T-helper 17 cell (primary cell): Measurements from ENCODE around the gene BCAS3. TPM values are rescaled to one million over a fixed set of nuclear protein-coding genes. Genes with fewer than 3 reads are reported as not detected.
"Not testable (repeated sequence)": the region's sequence is repeated elsewhere in the genome, so short reads cannot be mapped to it uniquely, and the experiment has no call there.

Source experiments
- ATAC-seq: fragments of 150-1000 bp; cut with Tn5 transposase; 2 replicates; pipeline ENCODE4 v1.10.0; 2021; ENCODE audit warnings: mild to moderate bottlenecking, moderate library complexity
- DNase-seq, 3 donors: peaks; one replicate each; pipeline versions ENCODE4 v3.0.0 to v3.0.0-alpha.2; 2020 to 2021
- H3K9me3 ChIP-seq: one replicate; pipeline ENCODE4 v1.7.0; 2013; ENCODE audit warnings: low read length, mild to moderate bottlenecking; ENCODE audit not compliant: control insufficient read depth, poor library complexity, severe bottlenecking
- H3K27ac Mint-ChIP-seq: one replicate; pipeline ENCODE4 v1.8.0; 2022; ENCODE audit warnings: mild to moderate bottlenecking, moderate library complexity, mixed read lengths
- H3K27me3 Mint-ChIP-seq: one replicate; pipeline ENCODE4 v1.8.0; 2022; ENCODE audit warnings: mixed read lengths
- H3K36me3 Mint-ChIP-seq: one replicate; pipeline ENCODE4 v1.8.0; 2022; ENCODE audit warnings: low read depth, mixed read lengths
- H3K4me1 Mint-ChIP-seq: one replicate; pipeline ENCODE4 v1.8.0; 2022; ENCODE audit warnings: mild to moderate bottlenecking, mixed read lengths
- H3K4me3 Mint-ChIP-seq: one replicate; pipeline ENCODE4 v1.8.0; 2022; ENCODE audit warnings: mild to moderate bottlenecking, moderate library complexity, mixed read lengths
- total RNA-seq, 4 donors: library from RNA in 2 of 4; stranded (reverse) in 2 of 4; gene quantifications; one replicate each; pipeline ENCODE4 v1.2.3 and lab custom pipeline; 2022 to 2026

BCAS3 gene
- total RNA-seq, 2 donors from 2014 or later: 39.0 to 50.0 TPM

- peaks cover 30% of the 10 kb centered on the region for H3K4me1 Mint-ChIP-seq
- no peaks in the 10 kb centered on the region for H3K9me3 ChIP-seq
- no peak for DNase-seq
- peak; percentile 50 for ATAC-seq
- H3K4me3 Mint-ChIP-seq: peak overlapping the region; percentile 69
- H3K27me3 Mint-ChIP-seq: no peaks in the 10 kb centered on the region
- H3K27ac Mint-ChIP-seq: peak overlapping the region; percentile 60
- H3K36me3 Mint-ChIP-seq: peaks cover 13% of the 10 kb centered on the region
These were observed 25.0 kb upstream of the BCAS3 start for GRCh38 chr17:60652454-60653247.

- peak overlapping the region; percentile 60 for H3K27ac Mint-ChIP-seq
- no peak for ATAC-seq
- no peaks in the 10 kb centered on the region for H3K27me3 Mint-ChIP-seq
- H3K36me3 Mint-ChIP-seq: peaks cover 13% of the 10 kb centered on the region
- no peak overlapping the region for H3K4me3 Mint-ChIP-seq
- DNase-seq: no peak
- H3K9me3 ChIP-seq: no peaks in the 10 kb centered on the region
- peaks cover 30% of the 10 kb centered on the region for H3K4me1 Mint-ChIP-seq
These were observed 24.1 kb upstream of the BCAS3 start for GRCh38 chr17:60653569-60653968.

DNA sequence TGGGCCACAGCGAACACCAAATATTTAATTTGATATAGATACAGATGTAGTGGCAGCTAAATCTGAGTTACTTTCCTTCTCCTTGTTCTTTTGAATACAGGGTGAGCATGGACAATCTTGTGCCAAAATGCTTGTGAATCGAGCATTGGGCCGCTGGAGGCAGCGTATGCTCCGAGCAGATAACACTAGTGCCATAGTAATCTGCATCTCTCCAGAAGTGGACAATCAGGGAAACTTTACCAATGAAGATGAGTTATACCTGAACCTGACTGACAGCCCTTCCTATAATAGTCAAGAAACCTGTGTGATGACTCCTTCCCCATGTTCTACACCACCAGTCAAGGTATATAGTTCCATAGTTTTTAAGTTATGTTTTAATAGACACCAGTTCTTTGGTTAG lies 21.2 kb upstream of the BCAS3 start:
- no peaks in the 10 kb centered on the region for H3K9me3 ChIP-seq
- no peak overlapping the region for H3K27ac Mint-ChIP-seq
- H3K4me3 Mint-ChIP-seq: no peak overlapping the region
- no peaks in the 10 kb centered on the region for H3K36me3 Mint-ChIP-seq
- peaks cover 20% of the 10 kb centered on the region for H3K4me1 Mint-ChIP-seq
- ATAC-seq (no peak), DNase-seq (no peak)
- H3K27me3 Mint-ChIP-seq: no peaks in the 10 kb centered on the region

GRCh38 chr17:60659156-60659555 lies 18.5 kb upstream of the BCAS3 start:
- no peaks in the 10 kb centered on the region for H3K4me1 Mint-ChIP-seq
- peaks cover 3% of the 10 kb centered on the region for H3K36me3 Mint-ChIP-seq
- H3K27me3 Mint-ChIP-seq: no peaks in the 10 kb centered on the region
- no peaks in the 10 kb centered on the region for H3K9me3 ChIP-seq
- DNase-seq: no peak
- H3K27ac Mint-ChIP-seq: no peak overlapping the region
- peak overlapping the region; percentile 53 for H3K4me3 Mint-ChIP-seq
- no peak for ATAC-seq

DNA sequence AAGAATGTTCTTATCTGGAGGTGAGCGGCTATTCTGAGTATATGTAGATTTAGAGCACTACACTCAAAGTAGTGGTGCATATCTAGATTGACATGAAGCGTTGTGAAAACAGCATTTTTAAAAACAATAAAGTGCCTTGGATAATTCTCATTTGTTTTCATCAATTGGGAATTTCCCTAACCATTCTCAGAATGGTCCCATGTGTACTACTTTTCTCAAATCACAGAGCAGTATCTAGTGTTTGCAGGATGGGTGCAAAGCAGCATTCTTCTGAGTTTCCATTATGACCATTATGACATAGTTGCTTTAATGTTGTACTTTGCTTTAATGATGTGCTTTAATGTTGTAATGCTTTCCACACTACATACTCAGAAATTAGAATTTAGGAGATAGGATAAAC lies 16.2 kb upstream of the BCAS3 start:
- no peaks in the 10 kb centered on the region for H3K9me3 ChIP-seq
- DNase-seq (no peak), ATAC-seq (no peak)
- Mint-ChIP-seq H3K27ac (peak overlapping the region; percentile 51), H3K4me3 (no peak overlapping the region), H3K27me3 (no peaks in the 10 kb centered on the region), H3K36me3 (peaks cover 3% of the 10 kb centered on the region), H3K4me1 (no peaks in the 10 kb centered on the region)

GRCh38 chr17:60664022-60664421 lies 13.6 kb upstream of the BCAS3 start:
- H3K4me1 Mint-ChIP-seq: no peaks in the 10 kb centered on the region
- DNase-seq (no peak), ATAC-seq (no peak)
- peaks cover 3% of the 10 kb centered on the region for H3K36me3 Mint-ChIP-seq
- no peak overlapping the region for H3K4me3 Mint-ChIP-seq
- H3K27ac Mint-ChIP-seq: no peak overlapping the region
- H3K27me3 Mint-ChIP-seq: no peaks in the 10 kb centered on the region
- no peaks in the 10 kb centered on the region for H3K9me3 ChIP-seq

GRCh38 chr17:60665602-60666001 lies 12.0 kb upstream of the BCAS3 start:
- no peaks in the 10 kb centered on the region for H3K9me3 ChIP-seq
- no peak for ATAC-seq
- DNase-seq: no peak
- Mint-ChIP-seq H3K27me3 (no peaks in the 10 kb centered on the region), H3K4me1 (no peaks in the 10 kb centered on the region), H3K27ac (no peak overlapping the region), H3K36me3 (peaks cover 3% of the 10 kb centered on the region), H3K4me3 (no peak overlapping the region)

- not testable (repeated sequence) for H3K9me3 ChIP-seq, H3K27me3 Mint-ChIP-seq, H3K4me1 Mint-ChIP-seq, H3K36me3 Mint-ChIP-seq, DNase-seq, ATAC-seq, H3K27ac Mint-ChIP-seq
- H3K4me3 Mint-ChIP-seq: peak overlapping the region; percentile 45
These were observed 8.9 kb upstream of the BCAS3 start for GRCh38 chr17:60668741-60669140.

DNA sequence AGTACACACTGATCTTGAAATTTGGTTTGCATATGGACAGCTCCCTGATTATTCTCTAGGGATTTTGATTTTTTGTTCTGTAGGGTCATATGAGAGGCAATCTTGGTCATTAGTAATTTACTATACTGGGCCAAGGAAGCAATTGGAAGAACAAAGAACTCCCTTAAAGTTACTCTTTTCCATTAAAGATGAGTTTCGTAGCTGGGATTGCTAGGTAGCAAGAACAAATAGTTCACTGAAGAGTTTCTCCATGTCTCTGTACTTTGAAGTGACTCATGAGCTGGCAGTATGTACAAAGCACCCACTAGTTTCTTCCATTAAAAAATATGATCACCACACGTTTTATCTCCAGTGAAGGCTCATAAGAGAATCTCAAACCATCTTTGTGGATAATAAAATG lies 6.2 kb upstream of the BCAS3 start:
- ATAC-seq (no peak), DNase-seq (no peak)
- Mint-ChIP-seq H3K4me3 (no peak overlapping the region), H3K36me3 (no peaks in the 10 kb centered on the region), H3K27me3 (no peaks in the 10 kb centered on the region), H3K4me1 (no peaks in the 10 kb centered on the region), H3K27ac (no peak overlapping the region)
- H3K9me3 ChIP-seq: no peaks in the 10 kb centered on the region

GRCh38 chr17:60674637-60675036 lies 3.0 kb upstream of the BCAS3 start:
- H3K27ac Mint-ChIP-seq, ATAC-seq, H3K4me3 Mint-ChIP-seq, H3K27me3 Mint-ChIP-seq, DNase-seq, H3K36me3 Mint-ChIP-seq, H3K9me3 ChIP-seq: not testable (repeated sequence)
- peaks cover 13% of the 10 kb centered on the region for H3K4me1 Mint-ChIP-seq

GRCh38 chr17:60675997-60676396 lies 1.7 kb upstream of the BCAS3 start:
- ATAC-seq (no peak), DNase-seq (no peak)
- H3K9me3 ChIP-seq: no peaks in the 10 kb centered on the region
- Mint-ChIP-seq H3K27ac (no peak overlapping the region), H3K4me3 (no peak overlapping the region), H3K27me3 (no peaks in the 10 kb centered on the region), H3K36me3 (no peaks in the 10 kb centered on the region), H3K4me1 (peaks cover 15% of the 10 kb centered on the region)

DNA sequence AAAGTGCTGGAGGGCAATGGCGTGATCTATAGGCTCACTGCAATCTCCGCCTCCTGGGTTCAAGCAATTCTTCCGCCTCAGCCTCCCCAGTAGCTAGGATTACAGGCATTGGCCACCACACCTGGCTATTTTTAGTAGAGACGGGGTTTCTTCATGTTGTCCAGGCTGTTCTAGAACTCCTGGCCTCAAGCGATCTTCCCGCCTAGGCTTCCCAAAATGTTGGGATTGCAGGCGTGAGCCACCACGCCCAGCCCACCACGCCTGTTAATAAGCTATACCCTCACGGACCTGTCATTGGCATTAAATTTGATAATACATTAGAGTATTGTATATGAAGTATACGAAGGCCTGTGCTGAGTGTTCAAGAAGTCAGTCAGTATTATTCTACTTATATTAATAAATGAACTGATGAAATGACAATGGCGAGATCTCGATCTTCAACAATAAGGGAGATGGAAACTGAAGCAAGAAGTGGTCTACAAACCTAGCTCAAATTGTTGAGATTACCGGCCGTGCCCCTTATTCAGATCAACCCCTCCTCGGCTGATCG lies 818 bp upstream of the BCAS3 start:
- no peaks in the 10 kb centered on the region for H3K27me3 Mint-ChIP-seq
- peaks cover 15% of the 10 kb centered on the region for H3K4me1 Mint-ChIP-seq
- H3K4me3 Mint-ChIP-seq: peak overlapping the region; percentile 99
- H3K27ac Mint-ChIP-seq: peak overlapping the region; percentile 95
- no peaks in the 10 kb centered on the region for H3K9me3 ChIP-seq
- DNase-seq (no peak), ATAC-seq (no peak)
- H3K36me3 Mint-ChIP-seq: no peaks in the 10 kb centered on the region

DNA sequence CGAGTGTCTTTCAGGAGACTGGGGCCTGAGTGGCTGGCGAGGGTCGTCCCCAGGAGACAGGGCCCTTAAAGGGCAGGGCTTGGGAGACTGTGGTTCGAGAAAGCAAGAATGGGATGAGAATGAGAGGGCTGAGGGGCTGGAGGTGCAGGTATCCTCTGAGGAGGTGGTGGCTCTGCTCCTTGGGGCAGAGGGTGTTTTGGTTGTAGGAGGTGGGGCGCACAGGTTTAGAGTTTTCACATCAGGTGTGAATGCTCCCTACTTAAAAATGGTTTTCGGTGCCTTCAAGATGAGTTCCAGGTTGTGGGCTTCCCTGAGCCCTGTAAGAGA lies 430 bp downstream of the BCAS3 start:
- peak overlapping the region; percentile 99 for H3K4me3 Mint-ChIP-seq
- no peak for ATAC-seq
- no peak for DNase-seq
- H3K4me1 Mint-ChIP-seq: peaks cover 15% of the 10 kb centered on the region
- H3K9me3 ChIP-seq: no peaks in the 10 kb centered on the region
- H3K36me3 Mint-ChIP-seq: no peaks in the 10 kb centered on the region
- peak overlapping the region; percentile 95 for H3K27ac Mint-ChIP-seq
- H3K27me3 Mint-ChIP-seq: no peaks in the 10 kb centered on the region

GRCh38 chr17:60679287-60679686 lies 1.6 kb downstream of the BCAS3 start:
- no peaks in the 10 kb centered on the region for H3K9me3 ChIP-seq
- DNase-seq (no peak), ATAC-seq (no peak)
- Mint-ChIP-seq H3K27me3 (no peaks in the 10 kb centered on the region), H3K36me3 (no peaks in the 10 kb centered on the region), H3K4me3 (peak overlapping the region; percentile 9), H3K27ac (peak overlapping the region; percentile 95), H3K4me1 (peaks cover 15% of the 10 kb centered on the region)
